Measurements from ENCODE around the gene ADAM19. TPM values are rescaled to one million over a fixed set of nuclear protein-coding genes. Genes with fewer than 3 reads are reported as not detected.

ADAM19 gene
- total RNA-seq, 1 donor from 2014 or later = 30.0 TPM

DNA sequence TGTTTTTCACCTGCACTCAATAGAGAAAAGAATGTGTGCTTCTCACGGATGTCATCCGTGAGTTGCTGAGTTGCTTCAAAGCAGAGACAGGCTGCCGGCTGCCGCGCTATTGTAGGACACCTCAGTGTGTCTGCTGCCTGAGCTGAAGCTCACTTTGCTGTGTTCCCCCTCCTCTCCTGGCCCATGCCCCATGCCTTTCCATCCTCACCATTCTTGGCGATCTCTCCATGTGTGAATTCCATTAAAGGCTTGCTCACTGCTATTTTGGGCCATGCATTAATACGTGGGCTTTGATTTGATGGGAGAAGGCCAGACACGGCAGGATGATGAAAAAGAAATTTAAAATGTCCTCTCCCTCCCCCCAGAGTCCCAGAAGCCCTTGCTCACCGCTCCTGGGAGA lies 14.5 kb downstream of the ADAM19 start:
- no peak for DNase-seq

DNA sequence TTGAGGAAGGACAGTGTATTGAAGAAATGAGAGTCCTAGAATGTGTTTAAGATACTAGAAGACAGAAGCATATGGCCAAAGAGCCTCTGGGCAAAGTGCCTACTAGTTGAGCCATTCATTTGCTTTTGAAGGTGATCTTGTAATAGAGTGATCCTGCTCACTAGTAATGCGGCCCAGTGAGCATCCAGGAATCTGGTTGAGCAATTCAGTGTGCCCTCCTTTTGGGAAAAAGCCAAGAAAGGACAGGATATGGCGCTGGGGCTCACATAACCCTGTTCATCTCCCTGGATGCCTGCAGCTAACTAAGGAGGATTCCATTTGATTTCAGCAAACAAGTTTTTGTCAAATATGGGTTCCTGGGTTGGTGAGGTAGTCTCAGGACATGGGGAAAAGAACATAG lies 16.3 kb downstream of the ADAM19 start:
- no peak for DNase-seq

- DNase-seq = no peak
Measured at GRCh38 chr5:157558681-157559080, 16.9 kb downstream of the ADAM19 start.

- DNase-seq = no peak
Measured at GRCh38 chr5:157558041-157558595, 17.5 kb downstream of the ADAM19 start.

GRCh38 chr5:157556615-157557418 lies 18.8 kb downstream of the ADAM19 start:
- no peak for DNase-seq

- DNase-seq = no peak
Measured at GRCh38 chr5:157555037-157555640, 20.4 kb downstream of the ADAM19 start.

GRCh38 chr5:157554179-157555036 lies 21.2 kb downstream of the ADAM19 start:
- peak; percentile 88 for DNase-seq

- no peak for DNase-seq
Measured at GRCh38 chr5:157552650-157553049, 22.9 kb downstream of the ADAM19 start.

- DNase-seq = no peak
Measured at GRCh38 chr5:157550663-157551062, 24.9 kb downstream of the ADAM19 start.

GRCh38 chr5:157549954-157550549 lies 25.5 kb downstream of the ADAM19 start:
- DNase-seq = no peak

GRCh38 chr5:157549283-157549629 lies 26.3 kb downstream of the ADAM19 start:
- DNase-seq = no peak

- DNase-seq = no peak
Measured at GRCh38 chr5:157548513-157549282, 26.9 kb downstream of the ADAM19 start.

DNA sequence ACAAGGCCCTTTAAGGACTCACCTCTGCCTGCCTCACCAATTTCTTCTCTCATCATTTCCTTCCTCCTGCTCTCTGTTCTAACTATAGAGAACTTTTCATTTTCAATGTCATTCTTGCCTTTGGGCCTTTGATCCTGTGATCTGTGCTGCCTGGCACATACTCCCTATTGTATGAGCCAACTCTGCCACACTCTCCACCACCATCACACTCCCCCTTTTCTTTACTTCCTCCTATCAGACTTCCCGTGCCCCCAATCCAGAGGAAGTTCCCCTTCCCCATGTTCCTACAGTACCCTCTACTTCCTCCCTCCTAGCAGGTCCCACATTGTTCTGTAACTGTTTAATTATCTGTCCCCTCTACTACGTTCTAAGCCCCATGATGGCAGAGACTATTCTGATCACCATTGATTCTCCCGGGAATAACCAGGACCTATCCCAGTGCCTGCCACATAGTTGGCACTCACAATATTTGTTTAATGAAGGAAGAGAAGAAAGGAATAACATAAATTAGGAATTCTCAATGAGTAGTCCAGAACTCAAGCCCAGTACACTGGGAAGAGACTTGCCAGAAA lies 27.5 kb downstream of the ADAM19 start:
- DNase-seq = no peak

DNA sequence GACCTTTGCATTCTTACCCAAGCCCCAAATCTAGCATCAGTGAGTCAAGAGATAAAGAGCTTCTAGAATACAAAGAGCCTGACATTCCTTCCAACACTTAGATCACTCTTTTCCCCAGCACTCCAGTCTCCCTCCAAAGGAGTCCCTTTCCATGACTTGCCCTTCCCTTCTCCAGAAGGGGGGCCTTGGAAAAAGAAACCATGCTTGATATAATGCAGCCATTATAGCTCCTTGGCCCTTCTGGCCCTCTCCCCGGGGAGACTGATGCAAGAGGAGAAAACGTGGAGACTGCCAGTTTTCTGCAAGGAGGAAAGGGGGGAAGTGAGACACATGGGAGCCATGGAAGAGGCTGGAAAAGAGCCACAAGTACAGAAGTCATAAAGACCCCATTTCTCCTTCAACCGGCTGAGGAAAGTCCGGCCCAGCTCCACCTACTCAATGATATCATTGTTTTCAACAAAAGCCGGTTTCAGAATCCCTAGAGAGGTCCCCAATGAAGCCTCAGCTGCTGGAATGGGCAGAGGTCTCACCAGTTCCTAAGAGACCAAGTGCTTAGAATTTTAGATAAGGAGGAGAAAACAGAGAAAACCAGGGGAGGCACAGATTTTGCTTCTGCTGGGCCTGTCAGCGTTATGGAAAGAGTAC lies 29.0 kb downstream of the ADAM19 start:
- DNase-seq = no peak

GRCh38 chr5:157545610-157546310 lies 29.8 kb downstream of the ADAM19 start:
- no peak for DNase-seq

DNA sequence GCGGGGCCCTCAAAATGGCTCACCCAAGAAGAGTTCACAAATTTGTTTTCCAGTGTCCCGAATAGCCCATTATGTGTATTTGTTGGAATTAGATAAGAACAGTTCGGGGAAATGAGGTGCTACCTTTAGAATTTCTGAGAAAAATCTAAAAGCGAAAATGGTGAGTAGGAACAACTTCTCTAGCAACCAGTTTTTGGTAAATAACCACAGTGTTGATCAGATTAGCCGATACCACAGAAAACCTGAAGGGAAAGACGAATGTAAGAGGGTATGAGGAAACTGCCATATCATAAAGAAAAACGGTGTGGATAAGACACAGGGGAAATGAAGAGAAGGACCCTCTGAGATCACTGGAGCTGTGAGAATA lies 31.0 kb downstream of the ADAM19 start:
- no peak for DNase-seq

DNA sequence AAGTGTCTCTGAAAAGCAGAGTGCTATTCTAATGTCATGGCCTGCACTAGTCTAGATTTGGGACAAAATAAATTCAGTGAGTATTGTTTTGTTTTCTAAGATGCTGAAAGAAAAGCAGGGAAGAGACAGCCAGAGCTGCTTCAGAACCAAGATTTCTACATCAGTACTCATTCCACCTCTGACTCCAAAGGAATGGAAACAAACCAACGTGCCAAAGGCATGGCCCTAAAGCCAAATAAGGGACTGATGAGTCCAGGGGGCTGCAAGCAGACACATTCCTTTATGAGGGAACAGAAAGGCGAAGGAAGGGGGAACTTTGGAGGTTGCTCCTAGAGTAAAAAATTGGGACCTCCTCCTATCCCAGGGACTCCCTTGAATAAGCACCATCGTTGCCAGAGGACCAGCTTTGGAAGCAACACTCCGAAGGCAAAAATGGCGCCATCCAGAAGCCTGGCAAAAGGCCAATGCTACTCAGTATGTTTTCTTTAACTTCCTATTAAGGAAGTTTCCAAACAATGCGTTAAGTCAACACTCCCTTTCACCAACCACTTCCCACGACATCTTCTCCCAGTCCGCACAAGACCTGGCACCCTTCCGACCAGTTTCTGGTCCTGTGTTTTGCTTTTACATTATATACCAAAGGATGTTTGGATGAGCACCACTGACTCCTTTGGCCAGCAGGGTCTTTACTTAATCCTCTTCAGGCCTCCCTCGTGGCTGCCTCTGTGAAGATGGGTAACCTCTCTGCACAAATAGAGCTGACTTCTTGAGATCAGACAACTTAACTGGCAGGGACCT lies 31.6 kb downstream of the ADAM19 start:
- peak; percentile 89 for DNase-seq

DNA sequence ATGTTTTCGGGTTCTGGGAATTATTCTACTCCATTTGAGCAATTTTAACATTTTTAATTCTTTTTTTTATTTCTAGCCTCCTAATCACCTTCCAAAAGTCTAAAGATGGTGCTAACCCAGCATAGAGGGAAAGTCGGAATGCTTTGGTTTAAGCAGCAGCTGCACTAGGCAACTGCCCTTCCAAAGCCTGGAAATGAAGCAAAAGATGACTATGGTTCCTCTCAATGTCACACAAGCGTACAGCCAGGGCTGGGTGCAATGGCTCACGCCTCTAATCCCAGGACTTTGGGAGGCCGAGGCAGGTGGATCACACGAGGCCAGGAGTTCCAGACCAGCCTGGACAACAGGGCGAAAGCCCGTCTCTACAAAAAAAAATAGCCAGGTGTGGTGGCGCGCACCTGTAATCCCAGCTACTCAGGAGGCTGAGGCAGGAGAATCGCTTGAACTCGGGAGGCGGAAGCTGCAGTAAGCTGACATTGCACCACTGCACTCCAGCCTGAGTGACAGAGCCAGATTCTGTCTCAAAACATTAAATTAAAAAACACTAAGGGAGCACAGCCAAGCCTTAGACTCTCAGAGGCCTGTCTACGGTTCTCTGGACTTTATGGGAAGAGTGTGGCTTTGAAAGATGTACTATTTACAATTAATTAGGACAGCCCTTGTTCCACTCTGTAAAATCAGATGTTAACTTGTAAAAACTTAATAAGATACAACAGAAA lies 33.1 kb downstream of the ADAM19 start:
- no peak for DNase-seq

All from dermis blood vessel endothelial cell (primary cell).